Muscle of back (tissue), 11 donors: ENCODE measurements around the gene UBE4B. TPM values are rescaled to one million over a fixed set of nuclear protein-coding genes. Genes with fewer than 3 reads are reported as not detected.
A peak's percentile ranks its signal among the peaks of the same experiment; 100 is the strongest.

ENCODE experiments used
- DNase-seq, 3 donors: peaks; one replicate each; pipeline versions ENCODE4 v3.0.0 to v3.0.0-alpha.2; 2013
- polyA plus RNA-seq, 10 donors: library from polyadenylated mRNA; unstranded; fragments of 120-200 nt; gene quantifications; one replicate each; pipeline ENCODE4 v1.2.1, GENCODE V29; 2013; ENCODE audit not compliant: insufficient read length in 10 of 10

The UBE4B gene
- polyA plus RNA-seq, 10 donors: 33.4 to 45.4 (median 41.6) TPM

- peak in 1 of 3 donors; percentile 75 for DNase-seq
Observed at GRCh38 chr1:10031461-10031860, 1.3 kb upstream of the UBE4B start.

GRCh38 chr1:10033359-10033845 is 644 bp downstream of the UBE4B start:
- no peak for DNase-seq

DNA sequence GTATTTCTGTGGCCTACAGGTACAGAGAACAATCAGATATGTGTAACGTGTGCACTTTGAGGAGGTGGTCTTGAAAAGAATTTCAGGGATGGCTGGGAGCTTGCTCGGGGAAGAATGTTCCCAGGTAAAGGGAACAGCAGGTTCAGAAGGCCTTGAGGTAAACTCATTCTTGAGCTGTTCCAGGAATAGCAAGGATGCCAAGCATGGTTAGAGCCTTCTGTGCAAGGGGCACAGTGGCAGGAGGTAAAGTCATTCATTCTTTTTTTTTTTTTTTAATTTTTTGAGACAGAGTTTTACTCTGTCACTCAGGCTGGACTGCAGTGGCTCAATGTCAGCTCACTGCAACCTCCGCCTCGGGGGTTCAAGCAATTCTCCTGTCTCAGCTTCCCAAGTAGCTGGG is 10.0 kb downstream of the UBE4B start:
- no peak for DNase-seq

DNA sequence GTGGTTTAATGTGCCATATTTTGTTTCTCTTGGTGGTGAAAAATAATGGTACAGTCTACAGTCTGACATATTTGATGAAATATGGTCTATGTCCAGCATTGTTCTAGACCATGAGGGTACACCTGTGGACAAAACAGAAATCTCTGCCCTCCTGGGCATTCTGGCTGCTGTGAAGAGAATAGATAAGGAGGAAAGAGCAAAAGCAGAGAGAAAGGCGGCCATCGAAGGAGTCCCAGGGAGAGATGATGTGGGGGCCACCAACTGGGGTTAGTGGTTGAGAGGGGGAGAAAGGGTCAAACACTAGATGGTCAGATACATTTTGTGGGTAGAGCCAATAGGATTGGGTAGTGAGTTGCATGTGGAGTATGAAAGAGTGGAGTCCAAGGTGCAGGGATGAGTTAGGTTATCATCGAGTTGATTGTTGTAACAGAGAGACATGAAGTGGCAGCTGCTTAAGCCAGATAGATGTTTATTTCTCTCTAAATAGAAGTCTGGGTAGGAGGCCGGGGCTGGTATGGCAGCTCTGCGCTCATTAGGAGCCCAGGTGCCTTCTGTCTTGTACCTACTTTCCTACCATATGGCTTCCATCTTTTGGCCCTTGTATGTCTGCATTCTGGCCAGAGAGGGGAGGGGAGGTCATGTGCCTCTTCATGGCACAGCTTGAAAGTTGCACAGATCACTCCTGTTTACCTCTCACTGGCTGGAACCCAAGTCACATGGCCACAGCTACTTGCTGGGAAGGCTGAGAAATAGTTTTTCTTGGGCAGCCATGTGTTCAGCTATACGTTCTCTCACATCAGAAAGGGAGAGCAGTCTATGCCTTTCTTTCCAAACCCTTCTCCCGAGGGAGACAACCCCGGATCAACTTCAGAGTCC is 13.0 kb downstream of the UBE4B start:
- peak in 1 of 3 donors; percentile 35 for DNase-seq

DNA sequence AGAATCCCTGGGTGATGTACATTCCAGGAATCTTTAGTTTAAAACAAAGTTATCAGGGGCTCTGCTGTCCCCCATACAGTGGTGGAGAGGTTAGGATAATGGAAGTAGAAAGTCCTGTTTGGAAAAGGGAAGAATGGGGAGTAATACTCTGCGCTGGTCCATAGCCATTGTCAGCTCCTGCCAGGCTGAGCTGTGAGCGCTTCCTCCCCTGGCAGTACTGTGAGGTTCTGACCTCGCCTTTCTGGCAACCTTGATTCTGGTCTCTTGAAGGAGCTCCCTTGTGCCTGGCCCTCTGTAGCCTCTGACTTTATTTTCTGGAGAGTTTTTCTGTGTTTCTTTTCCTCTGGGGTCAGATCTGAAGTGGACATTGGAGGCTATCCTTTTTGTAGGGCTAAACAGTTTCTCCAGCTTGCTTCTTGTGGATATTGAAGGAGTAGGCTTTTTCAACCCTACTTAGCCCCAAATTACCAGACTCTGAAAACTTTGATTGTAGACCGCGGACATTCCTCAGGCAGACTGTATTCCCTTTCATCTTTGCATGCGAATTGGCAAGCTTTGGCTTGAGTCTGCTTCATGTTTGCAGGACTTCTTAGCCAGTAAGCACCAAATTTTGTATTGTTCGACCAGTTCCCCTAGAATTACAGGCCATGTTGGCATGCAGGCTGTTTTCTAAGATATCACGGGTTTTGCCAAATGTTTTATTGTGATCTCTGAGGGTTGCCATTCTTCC is 13.8 kb downstream of the UBE4B start:
- DNase-seq: peak in 1 of 3 donors; percentile 44

GRCh38 chr1:10048601-10049000 is 15.8 kb downstream of the UBE4B start:
- no peak for DNase-seq

GRCh38 chr1:10050611-10051010 is 17.9 kb downstream of the UBE4B start:
- DNase-seq: no peak

DNA sequence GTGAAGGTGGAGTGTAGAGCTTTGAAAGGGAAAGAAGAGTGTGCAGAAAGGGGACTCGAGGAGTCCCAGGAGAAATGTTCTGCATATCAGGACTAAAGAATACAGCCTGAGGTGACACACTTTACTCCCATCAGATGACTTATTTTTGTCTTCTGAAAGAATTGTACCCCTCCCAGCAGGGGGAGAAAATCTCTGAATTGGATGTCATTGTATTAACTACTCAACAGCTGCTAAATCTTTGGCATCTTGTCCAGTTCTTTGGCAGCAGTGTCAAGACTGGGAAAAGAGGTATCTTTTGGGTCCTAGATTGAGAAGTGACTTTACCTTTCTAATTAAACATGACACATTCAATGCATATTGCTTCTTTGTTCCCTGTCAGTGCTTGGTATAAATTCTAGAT is 18.9 kb downstream of the UBE4B start:
- no peak for DNase-seq

DNA sequence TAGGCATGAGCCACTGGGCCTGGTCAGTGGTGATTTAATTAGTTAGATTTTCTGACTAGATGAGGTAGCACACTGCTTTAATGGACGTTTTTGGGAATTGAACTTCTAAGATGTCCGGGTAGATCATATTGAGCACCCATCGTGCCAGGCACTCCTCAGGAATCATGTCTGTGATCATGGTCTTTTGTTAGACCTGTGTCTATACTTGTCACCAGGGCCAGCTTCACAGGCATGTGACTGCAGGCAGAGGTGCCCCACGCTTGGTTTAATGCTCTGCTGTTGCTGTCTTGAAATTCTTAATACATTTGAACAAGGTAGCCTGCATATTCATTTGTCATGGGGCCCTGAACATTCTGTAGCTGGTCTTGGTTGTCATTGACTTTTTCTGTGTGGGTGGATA is 19.6 kb downstream of the UBE4B start:
- DNase-seq: no peak

DNA sequence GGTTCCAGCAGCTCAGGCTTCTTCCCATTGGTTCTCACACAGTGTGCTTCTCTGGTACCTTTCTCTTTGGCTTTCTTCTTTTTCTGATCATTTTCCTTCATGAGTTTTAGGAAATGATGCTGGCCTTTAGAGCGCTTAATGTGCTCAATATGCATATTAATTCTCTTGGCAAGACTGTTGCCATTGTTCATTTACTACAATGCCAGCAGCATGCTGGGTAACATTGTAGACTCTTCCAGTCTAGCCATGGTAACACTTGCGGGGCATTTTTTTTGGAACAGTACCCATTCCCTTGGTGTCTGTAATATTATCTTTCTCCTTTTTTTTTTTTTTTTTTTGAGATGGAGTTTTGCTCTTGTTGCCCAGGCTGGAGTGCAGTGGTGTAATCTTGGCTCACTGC is 21.7 kb downstream of the UBE4B start:
- no peak for DNase-seq

DNA sequence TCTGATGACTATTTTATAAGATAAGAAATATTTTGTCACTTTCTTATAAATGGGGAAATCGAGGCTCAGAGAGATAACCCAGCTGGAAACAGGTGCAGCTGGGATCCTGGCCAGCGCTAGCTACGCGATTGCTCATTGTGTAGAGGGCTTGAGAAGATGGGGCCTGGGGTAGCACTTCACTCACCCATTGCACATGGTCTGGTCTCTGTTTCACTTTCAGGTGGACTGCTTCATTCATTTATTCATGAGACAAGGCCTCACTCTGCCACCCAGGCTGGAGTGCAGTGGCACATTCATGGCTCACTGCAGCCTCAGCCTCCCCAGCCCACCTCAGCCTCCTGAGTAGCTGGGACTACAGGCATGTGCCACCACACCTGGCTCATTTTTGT is 23.8 kb downstream of the UBE4B start:
- no peak for DNase-seq

DNA sequence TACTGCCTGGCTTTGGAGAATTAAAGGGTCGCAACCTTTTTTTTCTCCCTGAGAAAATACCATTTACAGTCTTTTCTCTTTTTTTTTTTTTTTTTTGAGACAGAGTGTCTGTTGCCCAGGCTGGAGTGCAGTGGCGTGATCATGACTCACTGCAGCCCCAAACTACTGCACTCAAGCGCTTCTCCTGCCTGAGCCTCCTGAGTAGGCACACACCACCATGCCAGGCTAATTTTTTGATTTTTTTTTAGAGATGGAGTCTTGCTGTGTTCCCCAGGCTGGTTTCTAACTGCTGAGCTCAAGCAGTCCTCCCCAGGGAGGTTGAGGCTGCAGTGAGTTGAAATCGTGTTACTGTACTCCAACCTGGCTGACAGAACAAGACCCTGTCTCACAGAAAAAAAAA is 24.6 kb downstream of the UBE4B start:
- no peak for DNase-seq

GRCh38 chr1:10057796-10058195 is 25.0 kb downstream of the UBE4B start:
- no peak for DNase-seq

DNA sequence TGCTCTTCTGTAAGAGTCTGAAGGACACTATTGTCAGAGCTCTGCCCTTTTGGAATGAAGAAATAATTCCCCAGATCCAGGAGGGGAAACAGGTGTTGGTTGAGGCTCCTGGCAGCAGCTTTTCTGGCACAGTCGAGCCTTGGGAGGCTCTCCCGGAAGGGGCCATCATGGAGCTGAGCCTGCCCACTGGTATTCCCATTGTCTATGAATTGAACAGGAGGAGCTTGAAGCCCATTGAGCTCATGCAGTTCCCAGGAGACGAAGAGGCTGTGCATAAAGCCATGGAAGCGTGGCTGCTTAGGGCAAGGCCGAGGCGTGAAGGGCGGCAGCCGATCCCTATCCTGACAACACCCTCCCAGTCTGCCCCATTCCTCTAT is 26.6 kb downstream of the UBE4B start:
- no peak for DNase-seq

DNA sequence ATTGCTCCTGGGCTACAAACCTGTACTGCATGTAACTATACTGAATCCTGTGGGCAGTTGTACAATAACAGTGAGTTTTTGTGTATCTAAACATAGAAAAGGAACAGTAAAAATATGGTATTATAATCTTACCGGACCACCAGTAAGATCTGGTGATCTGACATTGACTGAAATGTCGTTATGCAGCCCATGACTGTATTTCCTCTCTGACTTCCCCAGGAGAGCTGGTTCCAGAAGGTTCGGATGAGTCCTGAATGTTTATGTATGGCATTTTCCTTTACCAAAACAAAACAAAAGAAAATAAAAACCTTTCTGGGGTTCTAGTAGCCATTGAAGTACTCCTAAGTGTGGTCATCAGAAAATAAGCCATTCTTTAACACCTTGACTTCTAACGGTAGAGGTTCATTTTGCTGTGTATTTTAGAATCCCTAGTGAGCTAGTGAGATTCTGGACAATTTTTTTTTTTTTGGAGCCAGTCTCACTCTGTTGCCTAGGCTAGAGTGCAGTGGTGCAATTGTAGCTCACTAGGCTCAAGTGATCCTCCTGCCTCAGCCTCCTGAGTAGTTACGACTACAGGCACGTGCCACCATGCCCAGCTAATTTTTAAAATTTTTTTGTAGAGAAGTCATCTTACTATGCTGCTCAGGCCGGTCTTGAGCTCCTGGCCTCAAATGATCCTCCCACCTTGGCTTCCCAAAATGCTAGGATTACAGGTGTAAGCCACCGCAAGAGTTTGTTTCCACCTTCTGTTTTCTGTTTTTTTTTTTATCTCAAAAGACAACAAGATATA is 27.7 kb downstream of the UBE4B start:
- no peak for DNase-seq

GRCh38 chr1:10061276-10061675 is 28.5 kb downstream of the UBE4B start:
- no peak for DNase-seq

DNA sequence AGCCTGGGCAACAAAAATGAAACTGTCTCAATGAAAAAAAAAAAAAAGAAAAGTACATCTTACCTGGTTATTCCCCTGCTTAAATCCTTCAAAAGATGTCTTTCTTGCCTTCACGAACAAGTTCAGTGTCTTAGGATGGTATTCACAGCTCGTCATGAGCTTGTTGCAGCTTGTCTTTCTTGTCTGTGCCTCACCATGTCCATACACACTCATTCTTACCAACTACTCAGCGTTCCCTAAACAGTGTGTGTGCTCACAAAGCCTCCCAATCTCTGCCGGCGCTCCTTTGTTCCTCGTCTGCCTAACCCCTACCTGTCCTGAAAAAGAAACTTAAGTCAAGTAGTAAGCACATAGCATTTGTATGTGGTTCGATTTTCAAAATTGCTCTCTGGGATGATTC is 31.1 kb downstream of the UBE4B start:
- DNase-seq: no peak

DNA sequence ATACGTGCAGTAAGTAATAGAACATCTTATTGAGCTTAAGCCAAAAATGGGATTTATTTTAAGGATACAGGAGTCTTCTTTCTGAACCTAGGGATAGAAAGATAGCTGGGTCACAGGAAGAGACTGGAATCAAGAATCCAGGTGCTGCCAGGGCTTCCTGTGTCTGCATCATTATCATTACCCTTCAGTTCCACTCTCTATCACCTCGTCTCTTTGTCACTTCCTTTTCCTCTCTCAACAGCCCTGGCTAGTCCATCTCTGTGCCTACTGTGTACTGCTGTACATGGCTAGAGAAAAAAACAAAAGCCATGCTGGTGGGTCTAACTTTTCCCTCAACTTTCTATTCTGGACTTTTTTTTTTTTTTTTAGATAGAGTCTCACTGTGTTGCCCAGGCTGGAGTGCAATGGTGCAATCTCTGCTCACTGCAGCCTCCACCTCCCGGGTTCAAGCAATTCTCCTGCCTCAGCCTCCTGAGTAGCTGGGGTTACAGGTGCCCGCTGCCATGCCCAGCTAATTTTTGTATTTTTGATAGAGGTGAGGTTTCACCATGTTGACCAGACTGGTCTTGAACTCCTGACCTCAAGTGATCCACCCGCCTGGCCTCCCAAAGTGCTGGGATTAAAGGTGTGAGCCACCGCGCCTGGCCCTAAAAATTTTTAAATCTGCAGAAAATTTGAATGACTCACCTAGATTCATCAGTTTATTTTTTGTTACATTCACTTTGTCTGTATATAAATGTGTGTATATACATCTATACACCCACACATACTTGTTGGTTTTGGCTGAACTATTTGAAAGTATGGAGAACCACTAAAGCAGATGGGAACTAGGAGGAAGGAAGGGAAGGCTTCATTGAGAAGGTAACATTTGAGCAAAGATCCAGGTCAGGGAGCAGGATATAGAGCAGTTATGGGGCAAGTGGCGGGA is 31.9 kb downstream of the UBE4B start:
- no peak for DNase-seq

DNA sequence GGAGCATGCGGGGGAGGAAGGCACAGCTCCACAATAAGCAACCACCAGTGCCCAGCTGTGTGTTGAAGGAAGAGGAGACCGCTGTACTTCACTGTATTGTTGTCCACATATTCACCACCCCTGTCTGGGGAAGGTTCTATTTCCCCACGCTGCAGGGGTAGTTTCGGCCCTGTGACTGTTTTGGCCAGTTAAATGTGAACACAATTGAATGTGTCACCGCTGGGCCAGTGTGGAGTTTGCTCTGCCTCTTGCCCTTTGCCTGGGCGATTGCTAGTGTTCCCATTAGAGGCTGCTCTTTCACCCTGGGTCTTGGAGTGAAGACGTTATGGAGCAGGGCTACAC is 32.6 kb downstream of the UBE4B start:
- no peak for DNase-seq

DNA sequence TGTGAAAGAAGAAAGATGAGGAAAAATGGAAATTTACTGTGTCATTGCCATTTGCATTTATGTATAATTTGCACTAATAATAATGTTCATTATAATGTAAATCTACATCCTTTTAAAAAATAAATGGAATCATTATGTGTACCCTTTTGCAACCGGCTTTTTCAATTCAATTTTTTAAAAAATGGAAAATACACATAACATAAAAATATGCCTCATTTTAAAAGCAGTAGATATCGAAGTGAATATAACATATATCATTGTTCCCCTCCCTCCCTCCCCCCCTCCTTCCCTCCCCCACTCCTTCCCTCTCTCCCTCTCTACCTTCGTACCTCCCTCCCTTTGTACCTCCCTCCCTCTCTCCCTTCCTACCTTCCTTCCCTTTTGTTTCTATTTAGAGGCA is 33.0 kb downstream of the UBE4B start:
- DNase-seq: no peak

DNA sequence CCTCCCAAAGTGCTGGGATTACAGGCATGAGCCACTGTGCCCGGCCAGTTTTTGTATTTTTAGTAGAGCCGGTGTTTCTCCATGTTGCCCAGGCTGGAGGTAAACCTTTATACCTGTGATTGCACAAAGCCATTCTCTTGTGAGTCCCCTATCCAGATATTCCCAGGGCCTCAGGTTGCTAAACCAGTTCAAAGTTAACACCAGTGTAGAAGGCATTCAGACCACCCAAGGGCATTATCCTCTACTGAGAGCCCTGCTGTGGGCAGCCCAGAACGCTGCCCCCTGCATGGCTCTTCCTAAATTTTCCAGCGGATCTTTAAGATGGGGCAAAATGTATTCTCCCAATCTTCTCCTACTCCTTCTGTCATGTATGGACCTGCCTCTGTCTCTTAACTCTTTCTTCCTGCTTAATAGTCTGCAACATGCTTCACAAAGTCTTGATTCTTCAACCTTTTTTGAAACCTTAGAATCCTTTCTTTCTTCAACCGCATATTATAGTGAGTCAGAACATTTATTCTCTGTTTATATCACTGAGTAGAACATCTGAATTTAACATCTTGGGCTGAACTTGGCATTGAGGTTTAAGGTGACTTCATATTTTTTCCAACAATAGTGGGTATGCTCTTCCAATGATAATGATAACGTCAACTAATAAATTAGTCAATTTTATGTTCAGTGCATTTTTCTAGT is 36.0 kb downstream of the UBE4B start:
- DNase-seq: no peak
